Germinal center (tissue), 1 donor: ENCODE data around the gene ZNF333.
"Not testable (repeated sequence)": the region's sequence is repeated elsewhere in the genome, so short reads cannot be mapped to it uniquely, and the experiment has no call there.

Source experiments
- DNase-seq: peaks from one replicate; pipeline ENCODE4 v3.0.0; 2012; ENCODE audit warnings: mixed read lengths, low spot score

Gene ZNF333

GRCh38 chr19:14768001-14768400 lies 78.2 kb downstream of the ZNF333 start:
- no peak for DNase-seq

- no peak for DNase-seq
These were observed 79.4 kb downstream of the ZNF333 start for GRCh38 chr19:14769201-14769600.

DNA sequence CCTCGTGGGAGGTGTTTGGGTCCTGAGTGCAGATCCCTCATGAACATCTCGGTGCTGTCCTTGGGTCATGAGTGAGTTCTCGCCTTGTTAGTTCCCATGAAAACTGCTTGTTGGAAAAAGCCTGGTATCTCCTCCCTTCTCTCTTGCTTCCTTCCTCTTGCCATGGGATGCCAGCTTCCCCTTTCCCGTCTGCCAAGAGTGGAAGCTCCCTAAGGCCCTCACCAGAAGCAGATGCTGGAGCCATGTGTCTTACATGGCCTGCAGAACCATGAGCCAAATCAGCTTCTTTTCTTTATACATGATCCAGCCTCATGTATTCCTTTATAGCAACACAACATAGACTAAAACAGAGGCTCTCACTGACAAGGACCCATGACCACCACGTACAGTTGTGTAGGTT lies 80.3 kb downstream of the ZNF333 start:
- DNase-seq: no peak

- no peak for DNase-seq
These were observed 81.3 kb downstream of the ZNF333 start for GRCh38 chr19:14770944-14771839.

- no peak for DNase-seq
These were observed 82.6 kb downstream of the ZNF333 start for GRCh38 chr19:14772467-14772866.

DNA sequence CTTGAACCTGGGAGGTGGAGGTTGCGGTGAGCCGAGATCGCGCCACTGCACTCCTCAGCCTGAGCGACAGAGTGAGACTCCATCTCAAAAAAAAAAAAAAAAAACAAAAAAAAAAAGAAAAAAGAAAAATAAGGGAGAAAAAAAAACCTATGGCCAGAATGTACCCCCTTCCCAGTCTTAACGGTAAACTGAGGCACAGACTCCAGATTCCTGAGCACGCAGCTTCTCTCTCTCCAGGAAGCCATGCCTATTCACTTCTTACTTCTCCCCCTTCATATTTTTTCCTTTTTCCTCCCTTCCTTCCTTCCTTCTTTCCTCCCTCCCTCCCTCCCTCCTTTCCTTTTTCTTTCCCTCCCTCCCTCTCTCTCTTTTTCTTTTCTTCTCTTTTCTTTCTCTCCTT lies 83.1 kb downstream of the ZNF333 start:
- DNase-seq: no peak

DNA sequence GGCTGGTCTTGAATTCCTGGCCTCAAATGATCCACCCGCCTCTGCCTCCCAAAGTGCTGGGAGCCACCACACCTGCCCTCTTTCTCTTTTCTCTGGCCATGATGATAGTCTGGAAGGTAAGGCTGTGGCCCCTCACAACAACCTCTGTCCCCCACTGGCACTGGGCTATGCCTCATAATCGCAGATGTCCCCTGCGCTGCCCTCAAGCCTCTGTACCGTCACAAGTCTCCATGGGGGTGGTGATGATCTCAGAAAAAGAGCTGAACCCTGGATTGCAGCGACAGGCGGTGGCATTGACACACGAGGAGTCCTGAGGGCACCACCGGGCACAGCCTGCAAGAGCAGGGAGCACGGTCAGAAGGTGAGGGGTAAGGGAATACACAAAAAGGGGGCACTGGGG lies 83.9 kb downstream of the ZNF333 start:
- DNase-seq: not testable (repeated sequence)

GRCh38 chr19:14774373-14774772 lies 84.5 kb downstream of the ZNF333 start:
- DNase-seq: no peak

- not testable (repeated sequence) for DNase-seq
These were observed 85.5 kb downstream of the ZNF333 start for GRCh38 chr19:14775326-14775725.

- DNase-seq: no peak
These were observed 86.2 kb downstream of the ZNF333 start for GRCh38 chr19:14775869-14776586.

- DNase-seq: not testable (repeated sequence)
These were observed 87.8 kb downstream of the ZNF333 start for GRCh38 chr19:14777645-14778044.

GRCh38 chr19:14778110-14778845 lies 88.4 kb downstream of the ZNF333 start, which contains the start of gene ADGRE2:
ADGRE2 (minus strand) TSS chr19:14778560; CDS start chr19:14776756, 1,804 bp downstream.
- DNase-seq: not testable (repeated sequence)

DNA sequence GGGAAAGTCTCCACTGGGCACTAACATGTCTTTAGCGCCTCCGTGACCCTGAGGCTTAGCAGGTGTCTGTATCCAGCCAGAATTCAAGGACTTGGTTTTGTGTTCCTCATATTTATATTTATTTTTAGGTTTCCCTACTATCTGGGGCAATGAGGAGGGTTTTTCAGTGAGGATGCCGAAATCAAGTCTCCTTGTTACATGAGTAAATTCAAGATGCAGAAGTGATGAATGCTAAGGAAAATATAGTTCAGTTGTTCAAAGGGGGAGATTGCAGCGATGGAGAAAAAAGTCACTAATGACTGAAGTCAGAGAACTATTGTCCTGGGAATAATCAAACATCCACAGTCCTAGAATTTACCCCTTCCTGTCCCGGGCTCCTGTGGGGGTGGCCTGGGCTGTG lies 89.3 kb downstream of the ZNF333 start:
- no peak for DNase-seq

GRCh38 chr19:14780622-14781225 lies 90.9 kb downstream of the ZNF333 start:
- not testable (repeated sequence) for DNase-seq

GRCh38 chr19:14781713-14782536 lies 92.1 kb downstream of the ZNF333 start:
- DNase-seq: not testable (repeated sequence)

DNA sequence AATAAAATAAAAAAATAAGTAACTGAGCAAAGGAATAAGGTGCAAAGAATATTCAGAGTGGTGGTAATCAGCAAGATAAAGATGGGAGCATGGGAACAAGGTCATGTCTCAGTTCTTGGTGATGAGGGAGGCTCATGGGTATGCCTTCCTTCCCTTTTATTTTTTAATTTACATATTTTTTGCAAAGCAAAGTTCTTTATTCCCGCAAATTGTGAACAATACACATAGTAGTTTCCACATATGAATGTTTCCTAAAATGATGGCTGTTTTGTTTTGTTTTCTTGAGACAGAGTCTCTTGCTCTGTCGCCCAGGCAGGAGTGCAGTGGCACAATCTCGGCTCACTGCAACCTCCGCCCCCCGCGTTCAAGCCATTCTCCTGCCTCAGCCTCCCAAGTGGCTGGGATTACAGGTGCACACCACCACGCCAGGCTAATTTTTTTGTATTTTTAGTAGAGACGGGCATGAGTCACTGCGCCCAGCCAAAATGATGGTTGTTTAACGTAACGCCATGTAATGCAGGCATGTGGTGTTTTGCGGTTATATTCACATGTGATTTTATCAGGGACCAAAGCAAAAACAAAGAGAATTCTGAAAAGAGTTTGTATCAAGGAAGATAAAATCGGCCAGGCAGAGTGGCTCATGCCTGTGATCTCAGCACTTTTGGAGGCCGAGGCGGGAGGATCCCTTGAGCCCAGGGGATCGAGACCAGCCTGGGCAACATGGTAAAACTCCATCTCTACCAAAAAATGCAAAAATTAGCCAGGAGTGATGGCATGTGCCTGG lies 93.0 kb downstream of the ZNF333 start:
- DNase-seq: no peak
